ENCODE measurements around the gene SEMG2. TPM values are rescaled to one million over a fixed set of nuclear protein-coding genes. Genes with fewer than 3 reads are reported as not detected.

Gene SEMG2
- total RNA-seq, 6 donors from 2014 or later = not detected

DNA sequence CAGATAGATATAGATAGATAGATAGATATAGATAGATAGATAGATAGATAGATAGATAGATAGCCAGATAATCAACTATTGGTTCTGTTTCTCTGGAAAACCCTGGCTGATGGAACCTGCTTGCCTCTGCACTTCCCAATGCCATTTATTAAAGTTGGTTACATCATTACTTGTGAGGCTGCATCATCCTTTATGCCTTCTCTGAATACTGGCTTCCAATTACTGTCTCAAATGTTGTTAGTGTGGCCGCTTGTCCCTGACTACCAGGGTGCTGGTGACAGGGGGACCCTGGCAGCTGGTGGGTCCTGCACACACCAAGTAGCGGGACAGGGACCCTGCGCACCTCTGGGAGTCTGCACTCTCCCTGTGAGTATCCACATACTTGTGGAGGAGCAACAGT lies 37.1 kb downstream of the SEMG2 start:
- Histone ChIP-seq H3K27me3 (no peaks in the 10 kb centered on the region), H3K4me3 (no peak overlapping the region), H3K9me3 (no peaks in the 10 kb centered on the region), H3K36me3 (no peaks in the 10 kb centered on the region), H3K27ac (no peak overlapping the region), H3K4me1 (peaks cover 16 to 29% (median 23%) of the 10 kb centered on the region in 4 donors)
- WGBS, 2 donors = 94 to 95% methylated on average over 3 of the region's 3 CpGs
- TF ChIP-seq POLR2AphosphoS5 (IDR thresholded peaks at IDR 0.05) (no peak), EP300 (IDR thresholded peaks at IDR 0.05) (no peak), POLR2A (IDR thresholded peaks at IDR 0.05) (no peak)
- TF ChIP-seq, protein P1, sequence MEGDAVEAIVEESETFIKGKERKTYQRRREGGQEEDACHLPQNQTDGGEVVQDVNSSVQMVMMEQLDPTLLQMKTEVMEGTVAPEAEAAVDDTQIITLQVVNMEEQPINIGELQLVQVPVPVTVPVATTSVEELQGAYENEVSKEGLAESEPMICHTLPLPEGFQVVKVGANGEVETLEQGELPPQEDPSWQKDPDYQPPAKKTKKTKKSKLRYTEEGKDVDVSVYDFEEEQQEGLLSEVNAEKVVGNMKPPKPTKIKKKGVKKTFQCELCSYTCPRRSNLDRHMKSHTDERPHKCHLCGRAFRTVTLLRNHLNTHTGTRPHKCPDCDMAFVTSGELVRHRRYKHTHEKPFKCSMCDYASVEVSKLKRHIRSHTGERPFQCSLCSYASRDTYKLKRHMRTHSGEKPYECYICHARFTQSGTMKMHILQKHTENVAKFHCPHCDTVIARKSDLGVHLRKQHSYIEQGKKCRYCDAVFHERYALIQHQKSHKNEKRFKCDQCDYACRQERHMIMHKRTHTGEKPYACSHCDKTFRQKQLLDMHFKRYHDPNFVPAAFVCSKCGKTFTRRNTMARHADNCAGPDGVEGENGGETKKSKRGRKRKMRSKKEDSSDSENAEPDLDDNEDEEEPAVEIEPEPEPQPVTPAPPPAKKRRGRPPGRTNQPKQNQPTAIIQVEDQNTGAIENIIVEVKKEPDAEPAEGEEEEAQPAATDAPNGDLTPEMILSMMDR (IDR thresholded peaks at IDR 0.05) = no peak
- DNase-seq = no peak
- no peak for ATAC-seq (ENCODE audit: low FRiP score in 2 of 2)

- TF ChIP-seq POLR2A (IDR thresholded peaks at IDR 0.05) = no peak
- no peak for TF ChIP-seq POLR2AphosphoS5 (IDR thresholded peaks at IDR 0.05)
- no peak for TF ChIP-seq EP300 (IDR thresholded peaks at IDR 0.05)
- TF ChIP-seq, protein P1 (IDR thresholded peaks at IDR 0.05) = no peak
- ATAC-seq (ENCODE audit: low FRiP score in 2 of 2) (no peak), DNase-seq (no peak)
- no peaks in the 10 kb centered on the region for H3K27me3 ChIP-seq
- 76 to 82% methylated on average over 2 of the region's 2 CpGs for WGBS, 2 donors
- H3K9me3 ChIP-seq = no peaks in the 10 kb centered on the region
- H3K27ac ChIP-seq = no peak overlapping the region
- H3K4me3 ChIP-seq = no peak overlapping the region
- peaks cover 16 to 25% (median 21%) of the 10 kb centered on the region in 4 donors for H3K4me1 ChIP-seq
- H3K36me3 ChIP-seq = no peaks in the 10 kb centered on the region
Measured at GRCh38 chr20:45258664-45259063, 37.5 kb downstream of the SEMG2 start.

DNA sequence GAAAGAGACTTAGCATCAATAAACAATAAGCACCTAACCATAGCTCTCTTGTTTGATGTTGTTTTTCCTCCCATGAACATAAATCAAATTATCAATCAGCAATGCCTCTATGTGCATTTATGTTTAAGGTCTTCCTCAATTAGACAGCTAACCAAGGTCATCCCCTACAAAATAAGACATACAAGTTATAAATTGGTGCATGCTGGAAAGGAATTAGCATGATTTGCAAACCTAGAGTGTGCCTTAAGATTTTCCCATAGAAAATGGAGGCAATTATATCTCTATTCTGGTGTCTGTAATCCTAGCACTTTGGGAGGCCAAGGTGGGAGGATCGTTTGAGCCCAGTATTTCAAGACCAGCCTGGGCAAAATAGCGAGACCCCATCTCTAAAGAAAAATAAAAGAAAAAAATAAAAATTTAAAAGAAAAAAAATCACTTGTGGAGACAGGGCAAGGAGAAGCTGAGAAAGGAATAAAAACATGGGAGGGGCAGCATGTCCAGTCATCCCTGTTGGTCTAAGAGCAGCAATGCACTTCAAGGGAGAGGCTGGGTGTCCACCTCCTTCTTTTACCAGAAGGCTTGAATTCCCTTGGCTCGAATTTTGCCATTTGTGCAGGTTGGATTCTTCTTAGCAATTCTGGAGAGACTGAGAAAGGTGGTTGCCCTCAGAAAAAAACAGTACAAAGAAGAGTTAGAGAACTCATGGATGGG lies 42.5 kb downstream of the SEMG2 start:
- Histone ChIP-seq H3K27me3 (no peaks in the 10 kb centered on the region), H3K9me3 (no peaks in the 10 kb centered on the region), H3K36me3 (no peaks in the 10 kb centered on the region), H3K27ac (no peak overlapping the region), H3K4me3 (no peak overlapping the region), H3K4me1 (no peaks in the 10 kb centered on the region)
- DNase-seq (no peak), ATAC-seq (ENCODE audit: low FRiP score in 2 of 2) (no peak)
- WGBS, 2 donors = 80 to 83% methylated on average over 3 of the region's 3 CpGs
- TF ChIP-seq, protein P1 (IDR thresholded peaks at IDR 0.05) = no peak
- TF ChIP-seq EP300 (IDR thresholded peaks at IDR 0.05) (no peak), POLR2A (IDR thresholded peaks at IDR 0.05) (no peak), POLR2AphosphoS5 (IDR thresholded peaks at IDR 0.05) (no peak)

DNA sequence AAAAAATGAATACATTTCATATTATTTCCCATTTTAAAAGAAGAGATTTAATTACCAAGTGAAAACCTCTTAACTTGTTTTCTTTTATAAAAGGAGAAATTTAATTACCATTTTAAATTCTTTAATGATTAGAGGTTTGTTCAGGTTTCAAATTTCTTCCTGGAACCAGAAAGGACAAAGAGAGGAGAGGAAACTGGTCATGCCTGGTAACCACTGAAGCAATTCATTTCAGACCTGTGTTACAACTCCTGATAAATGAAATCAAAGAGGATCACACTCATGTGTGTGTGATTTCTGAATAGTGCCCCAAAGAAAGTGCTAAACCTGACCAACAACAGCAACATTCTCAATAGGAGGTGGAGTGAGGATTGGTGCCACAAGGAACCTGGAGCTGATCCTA lies 45.8 kb downstream of the SEMG2 start:
- Histone ChIP-seq H3K27ac (no peak overlapping the region), H3K27me3 (no peaks in the 10 kb centered on the region), H3K4me1 (no peaks in the 10 kb centered on the region), H3K9me3 (no peaks in the 10 kb centered on the region), H3K36me3 (no peaks in the 10 kb centered on the region), H3K4me3 (no peak overlapping the region)
- no peak for TF ChIP-seq EP300 (IDR thresholded peaks at IDR 0.05)
- no peak for TF ChIP-seq POLR2A (IDR thresholded peaks at IDR 0.05)
- TF ChIP-seq POLR2AphosphoS5 (IDR thresholded peaks at IDR 0.05) = no peak
- TF ChIP-seq, protein P1 (IDR thresholded peaks at IDR 0.05) = no peak
- DNase-seq (no peak), ATAC-seq (ENCODE audit: low FRiP score in 2 of 2) (no peak)

DNA sequence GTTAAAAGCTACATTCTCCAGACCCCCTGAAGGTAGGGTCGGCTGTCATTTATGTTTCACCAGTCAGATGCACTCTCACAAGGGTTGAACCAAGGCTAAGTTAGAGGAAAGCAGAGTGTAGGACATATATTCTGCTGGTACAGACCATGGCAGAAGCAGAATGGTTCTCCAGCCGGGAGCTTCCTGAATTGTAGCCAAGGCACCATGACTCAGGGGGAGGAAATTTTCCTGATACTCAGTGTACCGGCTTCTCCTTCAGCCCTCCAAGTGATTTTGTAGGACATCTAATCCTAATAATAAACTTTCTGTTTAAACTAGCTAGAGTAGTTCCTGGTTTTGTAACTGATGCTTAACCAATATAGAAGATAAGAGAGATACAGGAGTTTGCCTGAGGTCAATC lies 47.4 kb downstream of the SEMG2 start:
- Histone ChIP-seq H3K27me3 (no peaks in the 10 kb centered on the region), H3K4me1 (no peaks in the 10 kb centered on the region), H3K36me3 (no peaks in the 10 kb centered on the region), H3K27ac (no peak overlapping the region), H3K4me3 (no peak overlapping the region), H3K9me3 (no peaks in the 10 kb centered on the region)
- TF ChIP-seq EP300 (IDR thresholded peaks at IDR 0.05) = no peak
- DNase-seq (no peak), ATAC-seq (ENCODE audit: low FRiP score in 2 of 2) (no peak)
- WGBS, 2 donors = 64 to 76% methylated on average over 3 of the region's 3 CpGs

All from upper lobe of left lung (tissue), 6 donors.